H9 (cell line): ENCODE measurements around the gene RSU1. TPM values are rescaled to one million over a fixed set of nuclear protein-coding genes. Genes with fewer than 3 reads are reported as not detected.

ENCODE experiments used
- DNase-seq: peaks from one replicate; pipeline ENCODE4 v3.0.0-alpha.2; 2017
- H2AFZ ChIP-seq: one replicate; pipeline ENCODE4 v1.6.1; 2013; ENCODE audit warnings: mild to moderate bottlenecking, low read length, control low read depth, moderate library complexity
- H2AK5ac ChIP-seq: 2 replicates; pipeline ENCODE4 v1.6.1; 2013; ENCODE audit warnings: low read length, control low read depth, mixed read lengths; ENCODE audit not compliant: insufficient read length
- H2BK120ac ChIP-seq: one replicate; pipeline ENCODE4 v1.6.1; 2013; ENCODE audit warnings: low read depth, mild to moderate bottlenecking, low read length, control low read depth, inconsistent platforms; ENCODE audit not compliant: poor library complexity, severe bottlenecking
- H2BK12ac ChIP-seq: 2 replicates; pipeline ENCODE4 v1.6.1; 2013; ENCODE audit warnings: low read length, control low read depth, mixed read lengths, low read depth; ENCODE audit not compliant: insufficient read length
- H2BK15ac ChIP-seq: 2 replicates; pipeline ENCODE4 v1.6.1; 2013; ENCODE audit warnings: low read depth, low read length, control low read depth
- H2BK20ac ChIP-seq: one replicate; pipeline ENCODE4 v1.6.1; 2013; ENCODE audit warnings: low read depth, mild to moderate bottlenecking, low read length, control low read depth, inconsistent platforms; ENCODE audit not compliant: poor library complexity, severe bottlenecking
- H2BK5ac ChIP-seq: 2 replicates; pipeline ENCODE4 v1.6.1; 2013; ENCODE audit warnings: low read length, control low read depth, mixed read lengths; ENCODE audit not compliant: insufficient read length
- H3K14ac ChIP-seq: 2 replicates; pipeline ENCODE4 v1.6.1; 2013; ENCODE audit warnings: low read length, control low read depth; ENCODE audit not compliant: insufficient read depth
- H3K18ac ChIP-seq: 2 replicates; pipeline ENCODE4 v1.6.1; 2013; ENCODE audit warnings: low read depth, mild to moderate bottlenecking, mixed read lengths, low read length, control low read depth; ENCODE audit not compliant: insufficient read length
- H3K23ac ChIP-seq: 2 replicates; pipeline ENCODE4 v1.6.1; 2013; ENCODE audit warnings: low read length, control low read depth, mixed read lengths, low read depth; ENCODE audit not compliant: insufficient read length
- H3K23me2 ChIP-seq: 2 replicates; pipeline ENCODE4 v1.6.1; 2013; ENCODE audit warnings: low read depth, mild to moderate bottlenecking, mixed read lengths, low read length, control low read depth; ENCODE audit not compliant: insufficient read length, poor library complexity, severe bottlenecking
- H3K27ac ChIP-seq: 2 replicates; pipeline ENCODE4 v1.5.1; 2013; ENCODE audit warnings: low read length, control low read depth, mixed read lengths, low read depth; ENCODE audit not compliant: insufficient read length
- H3K27me3 ChIP-seq: 2 replicates; pipeline ENCODE4 v1.6.1; 2013; ENCODE audit warnings: low read length, control low read depth, inconsistent platforms; ENCODE audit not compliant: insufficient read depth
- H3K4ac ChIP-seq: 2 replicates; pipeline ENCODE4 v1.6.1; 2013; ENCODE audit warnings: low read depth, mild to moderate bottlenecking, control low read depth, inconsistent platforms, low read length, moderate library complexity
- H3K4me1 ChIP-seq: 2 replicates; pipeline ENCODE4 v1.6.1; 2013; ENCODE audit warnings: low read length, control low read depth, inconsistent platforms; ENCODE audit not compliant: insufficient read depth
- H3K4me2 ChIP-seq: 2 replicates; pipeline ENCODE4 v1.6.1; 2013; ENCODE audit warnings: low read length, control low read depth, mixed read lengths; ENCODE audit not compliant: insufficient read length, insufficient read depth
- H3K56ac ChIP-seq: 2 replicates; pipeline ENCODE4 v1.6.1; 2013; ENCODE audit warnings: low read depth, mild to moderate bottlenecking, mixed read lengths, low read length, control low read depth; ENCODE audit not compliant: insufficient read length
- H3K79me1 ChIP-seq: 2 replicates; pipeline ENCODE4 v1.6.1; 2013; ENCODE audit warnings: low read depth, mild to moderate bottlenecking, moderate library complexity, low read length, control low read depth, inconsistent platforms; ENCODE audit not compliant: insufficient read depth, poor library complexity, severe bottlenecking
- H3K79me2 ChIP-seq: 2 replicates; pipeline ENCODE4 v1.6.1; 2013; ENCODE audit warnings: low read length, control low read depth, inconsistent platforms; ENCODE audit not compliant: insufficient read depth
- H3K9ac ChIP-seq: 2 replicates; pipeline ENCODE4 v1.6.1; 2013; ENCODE audit warnings: low read length, control low read depth, mixed read lengths; ENCODE audit not compliant: insufficient read length; ENCODE audit errors: extremely low read depth
- H3K9me3 ChIP-seq: one replicate; pipeline ENCODE4 v1.6.1; 2013; ENCODE audit warnings: low read depth, low read length, inconsistent platforms; ENCODE audit not compliant: control insufficient read depth
- H3T11ph ChIP-seq: one replicate; pipeline ENCODE4 v1.6.1; 2013; ENCODE audit warnings: mild to moderate bottlenecking, low read length, control low read depth, inconsistent platforms
- H4K20me1 ChIP-seq: one replicate; pipeline ENCODE4 v1.6.1; 2013; ENCODE audit not compliant: control insufficient read depth, insufficient read length, insufficient read depth
- H4K5ac ChIP-seq: 2 replicates; pipeline ENCODE4 v1.6.1; 2013; ENCODE audit warnings: low read depth, mild to moderate bottlenecking, mixed read lengths, low read length, control low read depth; ENCODE audit not compliant: insufficient read length
- H4K8ac ChIP-seq: replicated peaks from 2 replicates; pipeline ENCODE4 v1.6.1; 2013; ENCODE audit warnings: low read length, control low read depth, mixed read lengths, low read depth; ENCODE audit not compliant: insufficient read length
- H4K91ac ChIP-seq: 2 replicates; pipeline ENCODE4 v1.6.1; 2013; ENCODE audit warnings: low read depth, mild to moderate bottlenecking, moderate library complexity, mixed read lengths, low read length, control low read depth; ENCODE audit not compliant: insufficient read length
- H3K27ac Mint-ChIP-seq, 3 experiments: 2 replicates in 2 of 3; 3 replicates in 1 of 3; pipeline ENCODE4 v1.8.0; 2020 to 2021; ENCODE audit warnings: mixed read lengths in 3 of 3, mild to moderate bottlenecking in 1 of 3, moderate library complexity in 1 of 3
- H3K27me3 Mint-ChIP-seq: 2 replicates; pipeline ENCODE4 v1.8.0; 2021; ENCODE audit warnings: low read depth, mild to moderate bottlenecking, moderate library complexity, mixed read lengths
- H3K36me3 Mint-ChIP-seq, 3 experiments: 2 replicates in 2 of 3; 3 replicates in 1 of 3; pipeline ENCODE4 v1.8.0; 2020 to 2021; ENCODE audit warnings: low read depth in 3 of 3, mixed read lengths in 3 of 3; ENCODE audit not compliant: insufficient read depth in 1 of 3
- H3K4me1 Mint-ChIP-seq, 2 experiments: 2 replicates each; pipeline ENCODE4 v1.8.0; 2020; ENCODE audit warnings: mixed read lengths in 2 of 2
- H3K4me3 Mint-ChIP-seq, 2 experiments: 2 replicates in 1 of 2; 3 replicates in 1 of 2; pipeline ENCODE4 v1.8.0; 2020 to 2021; ENCODE audit warnings: mild to moderate bottlenecking in 2 of 2, mixed read lengths in 2 of 2, moderate library complexity in 1 of 2
- H3K9me3 Mint-ChIP-seq, 2 experiments: 2 replicates in 1 of 2; 3 replicates in 1 of 2; pipeline ENCODE4 v1.8.0; 2020; ENCODE audit warnings: mild to moderate bottlenecking in 2 of 2, mixed read lengths in 2 of 2, moderate library complexity in 1 of 2
- WGBS: extraction: QIAGEN DNeasy Blood & Tissue Kit; methylation state at CpG from one replicate; pipeline ENCODE4 v1.1.7; 2013; ENCODE audit warnings: missing lambda C conversion rate, low lambda C conversion rate, mixed read lengths; ENCODE audit not compliant: insufficient read length; ENCODE audit errors: extremely low coverage; 5-methylcytosine and 5-hydroxymethylcytosine counted together
- total RNA-seq: library from RNA; stranded (reverse); gene quantifications from 2 replicates; pipeline ENCODE4 v1.2.1, GENCODE V29; 2021
- TF ChIP-seq, protein P1 (sequence below): fragments of 200-600 bp; sonication (generic); conservative IDR thresholded peaks from 3 replicates; pipeline ENCODE4 v1.8.0; 2021; ENCODE audit warnings: antibody characterized with exemption, mild to moderate bottlenecking

RSU1 gene
- total RNA-seq, 1 experiment from 2014 or later, result 59.4 TPM

DNA sequence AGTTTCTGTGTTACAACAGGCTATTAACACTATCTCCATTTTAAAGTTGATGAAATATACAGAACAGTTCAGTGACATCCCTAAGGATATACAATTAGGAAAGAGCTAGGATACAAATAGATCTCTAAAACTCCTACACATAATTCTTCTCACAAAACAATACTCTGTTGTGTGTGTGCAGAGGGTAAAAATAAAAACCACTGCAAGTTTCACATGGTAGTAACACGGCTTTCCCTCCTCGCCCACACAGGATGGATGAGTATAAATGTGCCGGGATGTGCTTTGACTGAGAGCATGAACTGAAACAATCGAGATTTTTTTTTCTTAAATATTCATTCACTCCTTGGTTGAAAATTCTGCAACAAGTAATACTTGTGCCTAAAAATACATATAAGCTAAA lies 164.0 kb downstream of the RSU1 start:
- Histone ChIP-seq H3K9me3 (no peaks in the 10 kb centered on the region), H4K20me1 (no peaks in the 10 kb centered on the region), H2BK12ac (no peak overlapping the region), H3K18ac (no peak overlapping the region), H4K5ac (no peak overlapping the region), H3K23me2 (no peaks in the 10 kb centered on the region), H3K9ac (no peak overlapping the region), H3K23ac (no peak overlapping the region), H3K14ac (no peak overlapping the region), H2BK20ac (no peak overlapping the region), H2AFZ (no peak overlapping the region), H3K56ac (no peak overlapping the region), H2BK120ac (no peak overlapping the region), H4K8ac (no peak overlapping the region), H2BK5ac (no peak overlapping the region), H2AK5ac (no peak overlapping the region), H2BK15ac (no peak overlapping the region), H3K27ac (no peak overlapping the region), H3K79me2 (no peaks in the 10 kb centered on the region), H3K4ac (no peak overlapping the region), H3K4me2 (no peak overlapping the region), H3K4me1 (no peaks in the 10 kb centered on the region), H3K79me1 (no peaks in the 10 kb centered on the region), H3K27me3 (no peaks in the 10 kb centered on the region), H3T11ph (no peak overlapping the region), H4K91ac (no peak overlapping the region)
- Mint-ChIP-seq H3K4me1 (no peaks in the 10 kb centered on the region), H3K36me3 (no peaks in the 10 kb centered on the region), H3K27ac (no peak overlapping the region), H3K4me3 (no peak overlapping the region), H3K27me3 (no peaks in the 10 kb centered on the region), H3K9me3 (no peaks in the 10 kb centered on the region)
- no peak for DNase-seq
- no CpG with 5 or more reads among the region's 4 CpGs for WGBS
- TF ChIP-seq, protein P1, sequence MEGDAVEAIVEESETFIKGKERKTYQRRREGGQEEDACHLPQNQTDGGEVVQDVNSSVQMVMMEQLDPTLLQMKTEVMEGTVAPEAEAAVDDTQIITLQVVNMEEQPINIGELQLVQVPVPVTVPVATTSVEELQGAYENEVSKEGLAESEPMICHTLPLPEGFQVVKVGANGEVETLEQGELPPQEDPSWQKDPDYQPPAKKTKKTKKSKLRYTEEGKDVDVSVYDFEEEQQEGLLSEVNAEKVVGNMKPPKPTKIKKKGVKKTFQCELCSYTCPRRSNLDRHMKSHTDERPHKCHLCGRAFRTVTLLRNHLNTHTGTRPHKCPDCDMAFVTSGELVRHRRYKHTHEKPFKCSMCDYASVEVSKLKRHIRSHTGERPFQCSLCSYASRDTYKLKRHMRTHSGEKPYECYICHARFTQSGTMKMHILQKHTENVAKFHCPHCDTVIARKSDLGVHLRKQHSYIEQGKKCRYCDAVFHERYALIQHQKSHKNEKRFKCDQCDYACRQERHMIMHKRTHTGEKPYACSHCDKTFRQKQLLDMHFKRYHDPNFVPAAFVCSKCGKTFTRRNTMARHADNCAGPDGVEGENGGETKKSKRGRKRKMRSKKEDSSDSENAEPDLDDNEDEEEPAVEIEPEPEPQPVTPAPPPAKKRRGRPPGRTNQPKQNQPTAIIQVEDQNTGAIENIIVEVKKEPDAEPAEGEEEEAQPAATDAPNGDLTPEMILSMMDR, result no peak
